OCI-M1 (cell line): ENCODE results near the gene ALDH3B2.
"Not testable (repeated sequence)": the region's sequence is repeated elsewhere in the genome, so short reads cannot be mapped to it uniquely, and the experiment has no call there.

Source experiments
- DNase-seq: peaks from one replicate; lab custom pipeline; 2025; lab: John Stamatoyannopoulos, UW

ALDH3B2 gene

GRCh38 chr11:67629386-67630227, 44.8 kb downstream of the ALDH3B2 start, which contains the start of gene NUDT8:
Gene NUDT8, minus strand, starts transcription at chr11:67629937. Its CDS starts 26 bp downstream, at chr11:67629911.
- DNase-seq = peak; percentile 93

DNA sequence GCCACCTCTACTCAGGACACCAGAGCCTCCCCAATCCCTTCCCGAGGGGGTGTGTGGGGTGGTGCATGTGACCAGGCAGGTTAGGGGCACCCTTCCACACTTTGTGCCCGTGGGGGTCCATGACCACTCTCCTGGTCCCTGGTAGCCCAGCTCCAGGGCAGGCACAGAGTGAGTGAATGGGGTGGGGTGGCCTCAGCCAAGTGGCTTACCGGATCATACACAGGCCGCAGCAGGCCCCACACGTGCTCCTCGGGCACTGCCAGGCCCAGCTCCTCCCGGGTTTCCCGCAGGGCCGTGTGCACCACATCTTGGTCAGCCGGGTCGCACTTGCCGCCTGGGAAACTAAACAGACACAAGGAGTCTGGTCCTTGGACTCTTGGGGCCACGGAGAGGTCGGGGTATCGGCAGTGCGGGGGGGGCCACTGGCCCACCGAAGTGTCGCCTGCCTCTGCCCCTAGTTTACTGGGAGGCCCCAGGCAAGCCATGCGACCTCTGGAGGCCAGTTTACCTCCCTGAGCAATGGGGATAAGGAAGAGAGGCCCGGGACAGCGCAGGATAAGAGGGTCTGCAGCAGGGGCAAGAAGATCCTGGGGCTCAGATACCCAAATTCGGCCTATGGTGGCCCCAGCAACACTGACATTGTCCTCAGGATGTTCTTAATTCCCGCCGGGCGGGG, 45.6 kb downstream of the ALDH3B2 start:
- no peak for DNase-seq

DNA sequence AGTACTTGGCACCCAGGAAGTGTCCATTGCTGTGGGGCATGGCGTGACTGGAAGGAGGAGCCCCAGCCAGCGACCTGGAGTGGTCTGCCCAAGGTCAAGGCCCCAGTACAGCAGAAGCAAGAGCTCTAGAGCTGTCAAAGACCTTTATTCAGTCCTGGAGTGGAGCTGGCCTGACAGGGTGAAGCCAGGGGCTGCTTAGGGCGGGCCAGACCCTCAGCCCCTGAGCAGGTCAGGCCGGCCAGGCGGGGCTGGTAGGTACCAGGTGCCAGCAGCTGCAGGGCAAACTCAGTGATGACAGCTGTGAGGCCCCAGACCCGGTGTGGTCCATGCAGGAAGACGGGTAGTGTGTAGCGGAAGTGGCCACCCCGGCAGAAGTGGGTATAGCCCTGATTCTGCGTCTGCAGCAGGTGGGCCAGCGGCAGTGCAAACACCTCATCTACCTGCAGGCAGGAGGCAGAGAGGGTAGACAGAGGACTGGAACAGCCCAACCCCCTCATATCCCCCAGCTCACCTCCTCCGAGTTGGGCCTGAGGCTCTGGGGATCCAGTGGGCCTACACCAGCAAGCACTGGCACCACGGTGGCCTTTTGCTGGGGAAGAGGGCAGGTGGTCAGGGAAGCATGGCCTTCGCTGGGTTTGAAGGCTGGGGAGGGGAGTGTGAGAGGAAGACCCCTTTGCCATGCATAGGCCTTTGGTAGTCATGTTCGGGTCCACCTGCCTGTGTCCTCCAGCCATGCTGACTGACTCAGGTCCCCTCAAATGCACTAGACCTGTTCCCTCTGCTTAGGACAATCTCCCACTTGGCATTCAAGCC, 46.4 kb downstream of the ALDH3B2 start:
- DNase-seq = no peak

GRCh38 chr11:67627441-67627811, 47.0 kb downstream of the ALDH3B2 start:
- DNase-seq = no peak

DNA sequence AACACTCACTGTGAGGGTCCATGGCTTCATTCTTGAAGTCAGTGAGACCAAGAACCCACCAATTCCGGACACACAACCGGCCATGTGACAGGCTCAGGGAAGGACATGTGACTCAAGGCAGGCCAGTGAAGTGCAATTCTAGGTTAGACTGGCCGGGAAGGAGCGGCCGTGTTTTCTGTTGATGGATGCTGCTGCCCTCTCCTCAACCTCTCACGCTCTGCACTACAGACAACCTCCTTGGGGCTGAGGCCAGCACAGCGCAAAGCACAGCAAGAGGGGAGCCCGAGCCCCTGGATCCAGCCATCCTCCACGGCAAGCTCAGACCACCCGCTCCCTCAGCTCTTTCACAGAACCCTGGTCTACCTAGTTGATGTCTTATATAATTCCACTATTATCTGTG, 47.5 kb downstream of the ALDH3B2 start:
- DNase-seq = no peak

- DNase-seq = not testable (repeated sequence)
These were observed 48.1 kb downstream of the ALDH3B2 start for GRCh38 chr11:67626131-67626833.

- DNase-seq = not testable (repeated sequence)
These were observed 50.6 kb downstream of the ALDH3B2 start for GRCh38 chr11:67623795-67624194.

DNA sequence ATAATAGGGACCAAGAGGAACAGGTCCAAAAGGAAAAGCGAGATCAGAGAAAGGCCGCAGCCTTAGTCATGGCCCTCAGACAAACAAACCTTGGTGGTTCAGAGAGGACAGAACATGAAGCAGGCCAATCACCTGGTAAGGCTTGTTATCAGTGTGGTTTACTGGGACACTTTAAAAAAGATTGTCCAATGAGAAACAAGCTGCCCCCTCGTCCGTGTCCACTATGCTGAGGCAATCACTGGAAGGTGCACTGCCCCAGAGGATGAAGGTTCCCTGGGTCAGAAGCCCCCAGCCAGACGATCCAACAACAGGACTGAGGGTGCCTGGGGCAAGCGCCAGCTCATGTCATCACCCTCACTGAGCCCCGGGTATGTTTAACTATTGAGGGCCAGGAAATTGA, 51.5 kb downstream of the ALDH3B2 start:
- DNase-seq = not testable (repeated sequence)

GRCh38 chr11:67621928-67622327, 52.5 kb downstream of the ALDH3B2 start:
- not testable (repeated sequence) for DNase-seq

- not testable (repeated sequence) for DNase-seq
These were observed 53.8 kb downstream of the ALDH3B2 start for GRCh38 chr11:67620621-67621020.

DNA sequence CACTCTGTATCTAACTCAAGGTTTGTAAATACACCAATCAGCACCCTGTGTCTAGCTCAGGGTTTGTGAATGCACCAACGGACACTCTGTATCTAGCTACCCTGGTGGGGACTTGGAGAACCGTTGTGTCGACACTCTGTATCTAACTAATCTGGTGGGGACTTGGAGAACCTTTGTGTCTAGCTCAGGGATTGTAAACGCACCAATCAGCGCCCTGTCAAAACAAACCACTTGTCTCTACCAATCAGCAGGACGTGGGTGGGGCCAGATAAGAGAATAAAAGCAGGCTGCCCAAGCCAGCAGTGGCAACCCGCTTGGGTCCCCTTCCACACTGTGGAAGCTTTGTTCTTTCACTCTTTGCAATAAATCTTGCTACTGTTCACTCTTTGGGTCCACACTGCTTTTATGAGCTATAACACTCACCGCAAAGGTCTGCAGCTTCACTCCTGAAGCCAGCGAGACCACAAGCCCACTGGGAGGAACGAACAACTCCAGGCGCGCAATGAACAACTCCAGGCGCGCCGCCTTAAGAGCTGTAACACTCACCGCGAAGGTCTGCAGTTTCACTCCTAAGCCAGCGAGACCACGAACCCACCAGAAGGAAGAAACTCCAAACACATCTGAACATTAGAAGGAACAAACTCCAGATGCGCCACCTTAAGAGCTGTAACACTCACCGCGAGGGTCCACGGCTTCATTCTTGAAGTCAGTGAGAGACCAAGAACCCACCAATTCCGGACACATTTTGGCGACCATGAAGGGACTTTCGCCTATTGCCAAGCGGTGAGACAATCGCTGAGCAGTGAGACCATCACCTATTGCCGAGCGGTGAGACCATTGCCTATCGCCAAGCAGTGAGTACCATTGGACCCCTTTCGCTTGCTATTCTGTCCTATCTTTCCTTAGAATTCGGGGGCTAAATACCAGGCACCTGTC, 54.5 kb downstream of the ALDH3B2 start:
- not testable (repeated sequence) for DNase-seq

DNA sequence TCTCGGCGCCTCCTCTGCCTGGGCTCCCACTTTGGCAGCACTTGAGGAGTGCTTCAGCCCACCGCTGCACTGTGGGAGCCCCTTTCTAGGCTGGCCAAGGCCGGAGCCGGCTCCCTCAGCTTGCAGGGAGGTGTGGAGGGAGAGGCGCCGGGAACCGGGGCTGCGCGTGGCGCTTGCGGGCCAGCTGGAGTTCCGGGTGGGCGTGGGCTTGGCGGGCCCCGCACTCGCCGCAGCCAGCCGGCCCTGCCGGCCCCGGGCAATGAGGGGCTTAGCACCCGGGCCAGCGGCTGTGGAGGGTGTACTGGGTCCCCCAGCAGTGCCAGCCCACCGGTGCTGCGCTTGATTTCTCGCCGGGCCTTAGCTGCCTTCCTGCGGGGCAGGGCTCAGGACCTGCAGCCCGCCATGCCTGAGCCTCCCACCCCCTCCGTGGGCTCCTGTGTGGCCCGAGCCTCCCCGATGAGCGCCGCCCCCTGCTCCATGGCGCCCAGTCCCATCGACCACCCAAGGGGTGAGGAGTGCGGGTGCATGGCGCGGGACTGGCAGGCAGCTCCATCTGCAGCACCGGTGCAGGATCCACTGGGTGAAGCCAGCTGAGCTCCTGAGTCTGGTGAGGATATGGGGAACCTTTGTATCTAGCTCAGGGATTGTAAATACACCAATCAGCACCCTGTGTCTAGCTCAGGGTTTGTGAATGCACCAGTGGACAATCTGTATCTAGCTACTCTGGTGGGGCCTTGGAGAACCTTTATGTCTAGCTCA, 55.3 kb downstream of the ALDH3B2 start:
- not testable (repeated sequence) for DNase-seq

GRCh38 chr11:67617243-67617953, 57.0 kb downstream of the ALDH3B2 start:
- DNase-seq = no peak

- DNase-seq = no peak
These were observed 57.8 kb downstream of the ALDH3B2 start for GRCh38 chr11:67616431-67617242.

- no peak for DNase-seq
These were observed 58.5 kb downstream of the ALDH3B2 start for GRCh38 chr11:67615728-67616430.

GRCh38 chr11:67614730-67615714, 59.4 kb downstream of the ALDH3B2 start:
- peak; percentile 51 for DNase-seq
